ENCODE measurements around the gene SKI. TPM values are rescaled to one million over a fixed set of nuclear protein-coding genes. Genes with fewer than 3 reads are reported as not detected.

SKI gene
- total and polyA plus RNA-seq, 2 of the 8 experiments (the other 6 are each of a cell fraction or from before 2014, with no cell fraction given) = 8.3 to 87.6 TPM

DNA sequence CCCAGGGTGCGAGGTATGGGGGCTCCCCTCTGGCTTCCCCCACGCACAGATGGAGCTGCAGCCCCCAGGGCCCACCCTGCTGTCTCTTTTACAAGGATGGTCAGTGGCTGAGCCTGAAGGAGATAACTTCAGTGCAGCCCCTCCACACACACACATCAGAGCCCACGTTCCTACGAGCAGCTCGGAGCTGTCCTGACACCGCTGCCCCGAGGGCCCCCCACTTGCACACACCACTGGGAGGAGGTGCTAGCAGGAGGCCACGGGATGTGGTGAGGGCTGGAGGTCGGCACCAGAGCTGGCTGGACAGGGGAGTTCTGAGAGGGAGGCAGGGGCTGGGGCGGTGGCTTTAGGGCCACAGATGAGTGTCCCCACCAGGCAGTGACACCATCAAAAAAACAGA lies 109.4 kb downstream of the SKI start (continued):
- TF ChIP-seq, protein P1, sequence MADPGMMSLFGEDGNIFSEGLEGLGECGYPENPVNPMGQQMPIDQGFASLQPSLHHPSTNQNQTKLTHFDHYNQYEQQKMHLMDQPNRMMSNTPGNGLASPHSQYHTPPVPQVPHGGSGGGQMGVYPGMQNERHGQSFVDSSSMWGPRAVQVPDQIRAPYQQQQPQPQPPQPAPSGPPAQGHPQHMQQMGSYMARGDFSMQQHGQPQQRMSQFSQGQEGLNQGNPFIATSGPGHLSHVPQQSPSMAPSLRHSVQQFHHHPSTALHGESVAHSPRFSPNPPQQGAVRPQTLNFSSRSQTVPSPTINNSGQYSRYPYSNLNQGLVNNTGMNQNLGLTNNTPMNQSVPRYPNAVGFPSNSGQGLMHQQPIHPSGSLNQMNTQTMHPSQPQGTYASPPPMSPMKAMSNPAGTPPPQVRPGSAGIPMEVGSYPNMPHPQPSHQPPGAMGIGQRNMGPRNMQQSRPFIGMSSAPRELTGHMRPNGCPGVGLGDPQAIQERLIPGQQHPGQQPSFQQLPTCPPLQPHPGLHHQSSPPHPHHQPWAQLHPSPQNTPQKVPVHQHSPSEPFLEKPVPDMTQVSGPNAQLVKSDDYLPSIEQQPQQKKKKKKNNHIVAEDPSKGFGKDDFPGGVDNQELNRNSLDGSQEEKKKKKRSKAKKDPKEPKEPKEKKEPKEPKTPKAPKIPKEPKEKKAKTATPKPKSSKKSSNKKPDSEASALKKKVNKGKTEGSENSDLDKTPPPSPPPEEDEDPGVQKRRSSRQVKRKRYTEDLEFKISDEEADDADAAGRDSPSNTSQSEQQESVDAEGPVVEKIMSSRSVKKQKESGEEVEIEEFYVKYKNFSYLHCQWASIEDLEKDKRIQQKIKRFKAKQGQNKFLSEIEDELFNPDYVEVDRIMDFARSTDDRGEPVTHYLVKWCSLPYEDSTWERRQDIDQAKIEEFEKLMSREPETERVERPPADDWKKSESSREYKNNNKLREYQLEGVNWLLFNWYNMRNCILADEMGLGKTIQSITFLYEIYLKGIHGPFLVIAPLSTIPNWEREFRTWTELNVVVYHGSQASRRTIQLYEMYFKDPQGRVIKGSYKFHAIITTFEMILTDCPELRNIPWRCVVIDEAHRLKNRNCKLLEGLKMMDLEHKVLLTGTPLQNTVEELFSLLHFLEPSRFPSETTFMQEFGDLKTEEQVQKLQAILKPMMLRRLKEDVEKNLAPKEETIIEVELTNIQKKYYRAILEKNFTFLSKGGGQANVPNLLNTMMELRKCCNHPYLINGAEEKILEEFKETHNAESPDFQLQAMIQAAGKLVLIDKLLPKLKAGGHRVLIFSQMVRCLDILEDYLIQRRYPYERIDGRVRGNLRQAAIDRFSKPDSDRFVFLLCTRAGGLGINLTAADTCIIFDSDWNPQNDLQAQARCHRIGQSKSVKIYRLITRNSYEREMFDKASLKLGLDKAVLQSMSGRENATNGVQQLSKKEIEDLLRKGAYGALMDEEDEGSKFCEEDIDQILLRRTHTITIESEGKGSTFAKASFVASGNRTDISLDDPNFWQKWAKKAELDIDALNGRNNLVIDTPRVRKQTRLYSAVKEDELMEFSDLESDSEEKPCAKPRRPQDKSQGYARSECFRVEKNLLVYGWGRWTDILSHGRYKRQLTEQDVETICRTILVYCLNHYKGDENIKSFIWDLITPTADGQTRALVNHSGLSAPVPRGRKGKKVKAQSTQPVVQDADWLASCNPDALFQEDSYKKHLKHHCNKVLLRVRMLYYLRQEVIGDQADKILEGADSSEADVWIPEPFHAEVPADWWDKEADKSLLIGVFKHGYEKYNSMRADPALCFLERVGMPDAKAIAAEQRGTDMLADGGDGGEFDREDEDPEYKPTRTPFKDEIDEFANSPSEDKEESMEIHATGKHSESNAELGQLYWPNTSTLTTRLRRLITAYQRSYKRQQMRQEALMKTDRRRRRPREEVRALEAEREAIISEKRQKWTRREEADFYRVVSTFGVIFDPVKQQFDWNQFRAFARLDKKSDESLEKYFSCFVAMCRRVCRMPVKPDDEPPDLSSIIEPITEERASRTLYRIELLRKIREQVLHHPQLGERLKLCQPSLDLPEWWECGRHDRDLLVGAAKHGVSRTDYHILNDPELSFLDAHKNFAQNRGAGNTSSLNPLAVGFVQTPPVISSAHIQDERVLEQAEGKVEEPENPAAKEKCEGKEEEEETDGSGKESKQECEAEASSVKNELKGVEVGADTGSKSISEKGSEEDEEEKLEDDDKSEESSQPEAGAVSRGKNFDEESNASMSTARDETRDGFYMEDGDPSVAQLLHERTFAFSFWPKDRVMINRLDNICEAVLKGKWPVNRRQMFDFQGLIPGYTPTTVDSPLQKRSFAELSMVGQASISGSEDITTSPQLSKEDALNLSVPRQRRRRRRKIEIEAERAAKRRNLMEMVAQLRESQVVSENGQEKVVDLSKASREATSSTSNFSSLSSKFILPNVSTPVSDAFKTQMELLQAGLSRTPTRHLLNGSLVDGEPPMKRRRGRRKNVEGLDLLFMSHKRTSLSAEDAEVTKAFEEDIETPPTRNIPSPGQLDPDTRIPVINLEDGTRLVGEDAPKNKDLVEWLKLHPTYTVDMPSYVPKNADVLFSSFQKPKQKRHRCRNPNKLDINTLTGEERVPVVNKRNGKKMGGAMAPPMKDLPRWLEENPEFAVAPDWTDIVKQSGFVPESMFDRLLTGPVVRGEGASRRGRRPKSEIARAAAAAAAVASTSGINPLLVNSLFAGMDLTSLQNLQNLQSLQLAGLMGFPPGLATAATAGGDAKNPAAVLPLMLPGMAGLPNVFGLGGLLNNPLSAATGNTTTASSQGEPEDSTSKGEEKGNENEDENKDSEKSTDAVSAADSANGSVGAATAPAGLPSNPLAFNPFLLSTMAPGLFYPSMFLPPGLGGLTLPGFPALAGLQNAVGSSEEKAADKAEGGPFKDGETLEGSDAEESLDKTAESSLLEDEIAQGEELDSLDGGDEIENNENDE (IDR thresholded peaks at IDR 0.05; ENCODE audit: insufficient replicate concordance, low read length) = no peak
- TF ChIP-seq CEBPB (IDR thresholded peaks at IDR 0.05; ENCODE audit: low read depth, low read length) = no peak
- TF ChIP-seq, protein P2, sequence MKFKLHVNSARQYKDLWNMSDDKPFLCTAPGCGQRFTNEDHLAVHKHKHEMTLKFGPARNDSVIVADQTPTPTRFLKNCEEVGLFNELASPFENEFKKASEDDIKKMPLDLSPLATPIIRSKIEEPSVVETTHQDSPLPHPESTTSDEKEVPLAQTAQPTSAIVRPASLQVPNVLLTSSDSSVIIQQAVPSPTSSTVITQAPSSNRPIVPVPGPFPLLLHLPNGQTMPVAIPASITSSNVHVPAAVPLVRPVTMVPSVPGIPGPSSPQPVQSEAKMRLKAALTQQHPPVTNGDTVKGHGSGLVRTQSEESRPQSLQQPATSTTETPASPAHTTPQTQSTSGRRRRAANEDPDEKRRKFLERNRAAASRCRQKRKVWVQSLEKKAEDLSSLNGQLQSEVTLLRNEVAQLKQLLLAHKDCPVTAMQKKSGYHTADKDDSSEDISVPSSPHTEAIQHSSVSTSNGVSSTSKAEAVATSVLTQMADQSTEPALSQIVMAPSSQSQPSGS (IDR thresholded peaks at IDR 0.05; ENCODE audit: low read length) = no peak
- TF ChIP-seq KDM5A (IDR thresholded peaks at IDR 0.05; ENCODE audit: low read length) = no peak
- TF ChIP-seq CREB1 (IDR thresholded peaks at IDR 0.05) = no peak
- TF ChIP-seq GABPA (IDR thresholded peaks at IDR 0.05; ENCODE audit: borderline replicate concordance, insufficient read depth, low read length) = no peak
- no peak for TF ChIP-seq ZNF274 (IDR thresholded peaks at IDR 0.05; ENCODE audit: borderline replicate concordance, extremely low read depth, low read length)
- no peak for TF ChIP-seq ASH2L (IDR thresholded peaks at IDR 0.05; ENCODE audit: low read length)
- no peak for TF ChIP-seq YY1 (IDR thresholded peaks at IDR 0.05; ENCODE audit: low read depth, low read length)
- no peak for TF ChIP-seq CBX5 (IDR thresholded peaks at IDR 0.05; ENCODE audit: low read depth, low read length)
- no peak for TF ChIP-seq EP300 (IDR thresholded peaks at IDR 0.05; ENCODE audit: borderline replicate concordance in 1 of 2, low read depth in 2 of 2, low read length in 2 of 2)

Data from H1 (cell line).